ENCODE data around the gene SERAC1. TPM values are rescaled to one million over a fixed set of nuclear protein-coding genes. Genes with fewer than 3 reads are reported as not detected.

SERAC1 gene
- total and polyA plus RNA-seq, 2 donors from 2014 or later: 5.8 to 6.7 TPM

DNA sequence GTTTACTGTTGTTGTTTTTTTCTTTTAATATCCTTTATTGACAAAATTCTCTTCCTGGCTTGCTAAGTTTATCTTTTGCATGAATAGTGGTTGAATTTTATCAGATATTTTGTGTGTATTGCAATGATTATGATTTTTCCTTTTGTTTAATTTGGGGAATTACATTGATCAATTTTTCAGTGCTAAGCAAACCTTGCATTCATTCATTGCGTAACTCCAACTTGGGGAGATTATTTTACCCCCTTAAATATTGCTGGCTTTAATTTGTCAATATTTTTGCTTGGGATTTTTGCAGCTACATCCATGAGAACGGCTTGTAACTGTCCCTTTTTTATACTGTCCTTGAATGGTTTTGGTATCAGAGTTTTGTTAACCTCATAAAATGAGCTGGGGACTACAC lies 63.4 kb downstream of the SERAC1 start:
- Histone ChIP-seq H3K9ac (ENCODE audit: low read length in 3 of 3) (no peak overlapping the region), H3K27ac (ENCODE audit: low read depth in 2 of 2, low read length in 2 of 2) (no peak overlapping the region), H3K27me3 (ENCODE audit: control insufficient read depth, insufficient read depth, low read length) (no peaks in the 10 kb centered on the region), H3K9me3 (ENCODE audit: control insufficient read depth in 2 of 3, insufficient read depth in 1 of 3, low read length in 3 of 3) (no peaks in the 10 kb centered on the region), H3K36me3 (ENCODE audit: control insufficient read depth in 2 of 3, insufficient read depth in 3 of 3, low read length in 3 of 3) (peaks cover 0 to 4% (median 0%) of the 10 kb centered on the region in 3 donors), H3K4me1 (ENCODE audit: control insufficient read depth in 2 of 3, insufficient read depth in 2 of 3, low read depth in 1 of 3, low read length in 3 of 3) (no peaks in the 10 kb centered on the region), H3K4me3 (ENCODE audit: low read length in 3 of 3) (no peak overlapping the region)
- no peak for DNase-seq
- intact Hi-C loops (cut with DNase I): no loop called here
- FAIRE-seq: no peak
- no peak for TF ChIP-seq CTCF (IDR thresholded peaks at IDR 0.05; ENCODE audit: borderline replicate concordance, extremely low read depth, insufficient read depth)

DNA sequence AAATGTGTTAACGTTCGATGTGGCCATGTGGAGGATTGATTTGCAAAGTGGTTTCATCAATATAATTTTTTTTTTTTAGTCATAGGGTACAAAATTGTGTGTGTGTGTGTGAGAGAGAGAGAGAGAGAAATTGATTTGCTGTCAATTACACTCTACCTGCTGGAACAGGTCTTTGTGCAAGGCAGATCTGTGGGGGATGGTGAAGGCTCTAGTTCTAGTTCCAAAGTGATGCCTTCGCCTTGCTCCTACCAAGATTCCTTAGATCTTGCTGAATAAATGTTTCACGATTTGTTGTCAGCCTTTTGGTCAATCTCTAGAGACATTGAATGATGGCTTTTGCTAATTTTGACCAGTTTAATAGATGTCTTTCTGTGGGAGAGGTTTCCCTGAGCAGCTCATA lies 64.8 kb downstream of the SERAC1 start:
- intact Hi-C loops (cut with DNase I): no loop called here
- FAIRE-seq (no peak), DNase-seq (no peak)
- H3K4me1 ChIP-seq (ENCODE audit: control insufficient read depth in 2 of 3, insufficient read depth in 2 of 3, low read depth in 1 of 3, low read length in 3 of 3): no peaks in the 10 kb centered on the region
- no peak overlapping the region for H3K27ac ChIP-seq (ENCODE audit: low read depth in 2 of 2, low read length in 2 of 2)
- no peaks in the 10 kb centered on the region for H3K9me3 ChIP-seq (ENCODE audit: control insufficient read depth in 2 of 3, insufficient read depth in 1 of 3, low read length in 3 of 3)
- no peaks in the 10 kb centered on the region for H3K27me3 ChIP-seq (ENCODE audit: control insufficient read depth, insufficient read depth, low read length)
- no peak overlapping the region for H3K4me3 ChIP-seq (ENCODE audit: low read length in 3 of 3)
- no peak for TF ChIP-seq CTCF (IDR thresholded peaks at IDR 0.05; ENCODE audit: borderline replicate concordance, extremely low read depth, insufficient read depth)
- no peak overlapping the region for H3K9ac ChIP-seq (ENCODE audit: low read length in 3 of 3)
- no peaks in the 10 kb centered on the region for H3K36me3 ChIP-seq (ENCODE audit: control insufficient read depth in 2 of 3, insufficient read depth in 3 of 3, low read length in 3 of 3)

DNA sequence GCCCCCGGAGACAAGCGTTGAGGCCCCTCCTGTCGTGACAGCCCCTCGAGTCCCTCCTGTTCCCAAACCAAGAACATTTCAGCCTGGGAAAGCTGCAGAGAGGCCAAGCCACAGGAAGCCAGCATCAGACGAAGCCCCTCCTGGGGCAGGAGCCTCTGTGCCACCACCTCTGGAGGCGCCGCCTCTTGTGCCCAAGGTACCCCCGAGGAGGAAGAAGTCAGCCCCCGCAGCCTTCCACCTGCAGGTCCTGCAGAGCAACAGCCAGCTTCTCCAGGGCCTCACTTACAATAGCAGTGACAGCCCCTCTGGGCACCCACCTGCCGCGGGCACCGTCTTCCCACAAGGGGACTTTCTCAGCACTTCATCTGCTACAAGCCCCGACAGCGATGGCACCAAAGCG lies 72.4 kb downstream of the SERAC1 start:
- no peaks in the 10 kb centered on the region for H3K9me3 ChIP-seq (ENCODE audit: control insufficient read depth in 2 of 3, insufficient read depth in 1 of 3, low read length in 3 of 3)
- FAIRE-seq (no peak), DNase-seq (no peak)
- H3K4me3 ChIP-seq (ENCODE audit: low read length in 3 of 3): no peak overlapping the region
- H3K36me3 ChIP-seq (ENCODE audit: control insufficient read depth in 2 of 3, insufficient read depth in 3 of 3, low read length in 3 of 3): peaks cover 0 to 7% (median 6%) of the 10 kb centered on the region in 3 donors
- no peak overlapping the region for H3K27ac ChIP-seq (ENCODE audit: low read depth in 2 of 2, low read length in 2 of 2)
- H3K27me3 ChIP-seq (ENCODE audit: control insufficient read depth, insufficient read depth, low read length): no peaks in the 10 kb centered on the region
- H3K9ac ChIP-seq (ENCODE audit: low read length in 3 of 3): no peak overlapping the region
- no peak for TF ChIP-seq CTCF (IDR thresholded peaks at IDR 0.05; ENCODE audit: borderline replicate concordance, extremely low read depth, insufficient read depth)
- intact Hi-C loops (cut with DNase I): no loop called here
- H3K4me1 ChIP-seq (ENCODE audit: control insufficient read depth in 2 of 3, insufficient read depth in 2 of 3, low read depth in 1 of 3, low read length in 3 of 3): no peaks in the 10 kb centered on the region

GRCh38 chr6:158095031-158095430 lies 73.0 kb downstream of the SERAC1 start:
- no peak for TF ChIP-seq CTCF (IDR thresholded peaks at IDR 0.05; ENCODE audit: borderline replicate concordance, extremely low read depth, insufficient read depth)
- Histone ChIP-seq H3K4me3 (ENCODE audit: low read length in 3 of 3) (no peak overlapping the region), H3K27ac (ENCODE audit: low read depth in 2 of 2, low read length in 2 of 2) (no peak overlapping the region), H3K9me3 (ENCODE audit: control insufficient read depth in 2 of 3, insufficient read depth in 1 of 3, low read length in 3 of 3) (no peaks in the 10 kb centered on the region), H3K36me3 (ENCODE audit: control insufficient read depth in 2 of 3, insufficient read depth in 3 of 3, low read length in 3 of 3) (peaks cover 0 to 7% (median 6%) of the 10 kb centered on the region in 3 donors), H3K9ac (ENCODE audit: low read length in 3 of 3) (no peak overlapping the region), H3K27me3 (ENCODE audit: control insufficient read depth, insufficient read depth, low read length) (no peaks in the 10 kb centered on the region), H3K4me1 (ENCODE audit: control insufficient read depth in 2 of 3, insufficient read depth in 2 of 3, low read depth in 1 of 3, low read length in 3 of 3) (no peaks in the 10 kb centered on the region)
- FAIRE-seq (no peak), DNase-seq (peak in 1 of 5 donors; percentile 2)
- intact Hi-C loops (cut with DNase I): no loop called here

Data from kidney (tissue), 14 donors.